ENCODE measurements around the gene RC3H2.

DNA sequence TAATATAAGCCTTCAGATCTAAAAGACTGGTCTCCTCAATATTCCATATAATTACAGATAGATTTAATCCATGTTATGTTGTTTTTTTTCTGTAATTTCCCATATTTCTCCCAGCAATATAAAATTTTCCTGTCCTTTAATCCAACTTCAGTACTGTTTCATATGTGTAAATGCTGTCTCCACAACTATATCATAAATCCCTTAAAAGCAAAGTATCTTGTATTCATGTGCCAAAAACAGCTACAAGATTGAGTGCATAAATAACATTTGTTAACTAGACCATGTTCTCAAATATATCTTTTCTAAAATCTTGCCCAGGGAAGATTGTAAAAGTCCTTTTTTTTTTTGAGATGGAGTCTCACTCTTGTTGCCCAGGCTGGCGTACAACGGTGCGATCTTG is 41.8 kb downstream of the RC3H2 start:
- TF ChIP-seq, protein P1, sequence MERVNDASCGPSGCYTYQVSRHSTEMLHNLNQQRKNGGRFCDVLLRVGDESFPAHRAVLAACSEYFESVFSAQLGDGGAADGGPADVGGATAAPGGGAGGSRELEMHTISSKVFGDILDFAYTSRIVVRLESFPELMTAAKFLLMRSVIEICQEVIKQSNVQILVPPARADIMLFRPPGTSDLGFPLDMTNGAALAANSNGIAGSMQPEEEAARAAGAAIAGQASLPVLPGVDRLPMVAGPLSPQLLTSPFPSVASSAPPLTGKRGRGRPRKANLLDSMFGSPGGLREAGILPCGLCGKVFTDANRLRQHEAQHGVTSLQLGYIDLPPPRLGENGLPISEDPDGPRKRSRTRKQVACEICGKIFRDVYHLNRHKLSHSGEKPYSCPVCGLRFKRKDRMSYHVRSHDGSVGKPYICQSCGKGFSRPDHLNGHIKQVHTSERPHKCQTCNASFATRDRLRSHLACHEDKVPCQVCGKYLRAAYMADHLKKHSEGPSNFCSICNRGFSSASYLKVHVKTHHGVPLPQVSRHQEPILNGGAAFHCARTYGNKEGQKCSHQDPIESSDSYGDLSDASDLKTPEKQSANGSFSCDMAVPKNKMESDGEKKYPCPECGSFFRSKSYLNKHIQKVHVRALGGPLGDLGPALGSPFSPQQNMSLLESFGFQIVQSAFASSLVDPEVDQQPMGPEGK (CRISPR knock-in tag; IDR thresholded peaks at IDR 0.05; ENCODE audit: borderline replicate concordance): no peak
- TF ChIP-seq PPARA (CRISPR knock-in tag; IDR thresholded peaks at IDR 0.05; ENCODE audit: borderline replicate concordance) (no peak), ZNF8 (CRISPR knock-in tag; IDR thresholded peaks at IDR 0.05) (no peak), TCF4 (CRISPR knock-in tag; IDR thresholded peaks at IDR 0.05; ENCODE audit: borderline replicate concordance) (no peak), ZNF70 (CRISPR knock-in tag; IDR thresholded peaks at IDR 0.05) (no peak)

Measured in SK-N-SH treated with all-trans-retinoic acid at 6 μM for 48 hours (cell line).